Neural cell (in vitro differentiated cells): ENCODE data around the gene CLK3. TPM values are rescaled to one million over a fixed set of nuclear protein-coding genes. Genes with fewer than 3 reads are reported as not detected.

Experiments used
- H2AFZ ChIP-seq: fragments of 200-600, 300-800 bp; sonication (generic), shearing (Covaris generic); 2 replicates; pipeline ENCODE4 v1.6.0; 2014; ENCODE audit warnings: low read depth, mild to moderate bottlenecking, antibody characterized with exemption, low read length, moderate library complexity
- H3F3A ChIP-seq: fragments of 200-600 bp; shearing (Covaris generic); 2 replicates; pipeline ENCODE4 v1.6.1; 2016; ENCODE audit warnings: mild to moderate bottlenecking, moderate library complexity, mixed read lengths, antibody characterized with exemption, low read length; ENCODE audit not compliant: insufficient read depth, poor library complexity, severe bottlenecking
- H3K27ac ChIP-seq: fragments of 200-600, 300-800 bp; sonication (generic), shearing (Covaris generic); 2 replicates; pipeline ENCODE4 v1.5.1; 2014; ENCODE audit warnings: mild to moderate bottlenecking, low read length, moderate library complexity
- H3K27me3 ChIP-seq: fragments of 300-800, 200-600 bp; sonication (generic), shearing (Covaris generic); 2 replicates; pipeline ENCODE4 v1.6.0; 2014; ENCODE audit warnings: mild to moderate bottlenecking, low read depth, low read length, moderate library complexity; ENCODE audit not compliant: insufficient read depth
- H3K36me3 ChIP-seq: fragments of 300-800, 200-600 bp; sonication (generic), shearing (Covaris generic); 2 replicates; pipeline ENCODE4 v1.5.1; 2014; ENCODE audit warnings: mild to moderate bottlenecking, antibody characterized with exemption, low read length, moderate library complexity; ENCODE audit not compliant: insufficient read depth
- H3K4me2 ChIP-seq: fragments of 300-800, 200-600 bp; sonication (generic), shearing (Covaris generic); 2 replicates; pipeline ENCODE4 v1.6.0; 2014; ENCODE audit warnings: mild to moderate bottlenecking, low read length
- H3K4me3 ChIP-seq: fragments of 300-800, 200-600 bp; sonication (generic), shearing (Covaris generic); 2 replicates; pipeline ENCODE4 v1.5.1; 2014; ENCODE audit warnings: mild to moderate bottlenecking, low read length, moderate library complexity
- H3K79me2 ChIP-seq: fragments of 200-600 bp; shearing (Covaris generic); replicated peaks from 2 replicates; pipeline ENCODE4 v1.6.0; 2014; ENCODE audit warnings: mild to moderate bottlenecking, low read length, moderate library complexity; ENCODE audit not compliant: insufficient read depth
- H3K9ac ChIP-seq: fragments of 300-800, 200-600 bp; sonication (generic), shearing (Covaris generic); 2 replicates; pipeline ENCODE4 v1.6.1; 2016; ENCODE audit warnings: mild to moderate bottlenecking, low read length, mixed read lengths
- H3K9me2 ChIP-seq: fragments of 200-600 bp; shearing (Covaris generic); 2 replicates; pipeline ENCODE4 v1.6.1; 2016; ENCODE audit warnings: mild to moderate bottlenecking, low read length, mixed read lengths; ENCODE audit not compliant: insufficient read depth
- H3K9me3 ChIP-seq: fragments of 200-600, 300-800 bp; sonication (generic), shearing (Covaris generic); 2 replicates; pipeline ENCODE4 v1.6.1; 2016; ENCODE audit warnings: mild to moderate bottlenecking, mixed run types, low read length, moderate library complexity, mixed read lengths
- H4K20me1 ChIP-seq: fragments of 200-600 bp; shearing (Covaris generic); 2 replicates; pipeline ENCODE4 v1.6.1; 2016; ENCODE audit warnings: mild to moderate bottlenecking, mixed run types; ENCODE audit not compliant: insufficient read depth
- CTCF ChIP-seq: fragments of 450-650 bp; IDR thresholded peaks from 2 replicates; pipeline ENCODE4 v1.5.1; 2014; ENCODE audit warnings: antibody characterized with exemption, mild to moderate bottlenecking, moderate library complexity; ENCODE audit not compliant: poor library complexity, severe bottlenecking
- EP300 ChIP-seq: fragments of 450-650 bp; conservative IDR thresholded peaks from 2 replicates; pipeline ENCODE4 v1.6.1; 2014; ENCODE audit warnings: antibody characterized with exemption, mild to moderate bottlenecking, moderate library complexity; ENCODE audit not compliant: poor library complexity, severe bottlenecking
- EZH2 ChIP-seq: fragments of 200-600, 300-800 bp; shearing (Covaris generic), sonication (generic); IDR thresholded peaks from 2 replicates; pipeline ENCODE4 v1.6.1; 2014; ENCODE audit warnings: antibody characterized with exemption, low read length, borderline replicate concordance, mild to moderate bottlenecking; ENCODE audit not compliant: insufficient read depth, poor library complexity, severe bottlenecking
- POLR2AphosphoS5 ChIP-seq: IDR thresholded peaks from 2 replicates; pipeline ENCODE4 v1.6.1; 2012
- RAD21 ChIP-seq: fragments of 450-650 bp; conservative IDR thresholded peaks from 2 replicates; pipeline ENCODE4 v1.6.1; 2014; ENCODE audit warnings: antibody characterized with exemption, mild to moderate bottlenecking, moderate library complexity
- REST ChIP-seq: IDR thresholded peaks from 2 replicates; pipeline ENCODE4 v1.6.1; 2012; ENCODE audit warnings: borderline replicate concordance
- SMC3 ChIP-seq: fragments of 450-650 bp; conservative IDR thresholded peaks from 2 replicates; pipeline ENCODE4 v1.6.1; 2014; ENCODE audit warnings: antibody characterized with exemption, mild to moderate bottlenecking, moderate library complexity; ENCODE audit not compliant: poor library complexity
- TAF1 ChIP-seq: IDR thresholded peaks from 2 replicates; pipeline ENCODE4 v1.6.1; 2012; ENCODE audit warnings: low read depth
- polyA plus RNA-seq: library from polyadenylated mRNA; depleted of rRNA; stranded (reverse); fragments of >200 nt; gene quantifications from 2 replicates; pipeline ENCODE4 v1.2.3, GENCODE V29; 2014

CLK3 gene
- polyA plus RNA-seq, 1 donor from 2014 or later, result 88.3 TPM

- H3K27ac ChIP-seq, result no peak overlapping the region
Observed at GRCh38 chr15:74569731-74570070, 45.9 kb upstream of the CLK3 start.

GRCh38 chr15:74571191-74571590, 44.4 kb upstream of the CLK3 start:
- Histone ChIP-seq H3K9me3 (no peaks in the 10 kb centered on the region), H3K27ac (peak overlapping the region; percentile 17), H4K20me1 (no peaks in the 10 kb centered on the region), H3K27me3 (no peaks in the 10 kb centered on the region), H3K36me3 (no peaks in the 10 kb centered on the region), H3K9me2 (no peaks in the 10 kb centered on the region), H3K4me3 (no peak overlapping the region), H3F3A (no peaks in the 10 kb centered on the region), H3K79me2 (no peaks in the 10 kb centered on the region), H3K4me2 (no peak overlapping the region), H2AFZ (no peak overlapping the region), H3K9ac (no peak overlapping the region)
- no peak for TF ChIP-seq SMC3
- no peak for TF ChIP-seq REST
- TF ChIP-seq POLR2AphosphoS5, result no peak

More at GRCh38 chr15:74569731-74570070, 45.9 kb upstream of the CLK3 start:
- H2AFZ ChIP-seq, result no peak overlapping the region
- TF ChIP-seq REST (no peak), POLR2AphosphoS5 (no peak), EP300 (no peak), CTCF (no peak), SMC3 (no peak), RAD21 (no peak), TAF1 (no peak), EZH2 (no peak)
- H3K9me2 ChIP-seq, result no peaks in the 10 kb centered on the region
- no peaks in the 10 kb centered on the region for H3K9me3 ChIP-seq
- H3F3A ChIP-seq, result no peaks in the 10 kb centered on the region
- no peaks in the 10 kb centered on the region for H3K36me3 ChIP-seq
- no peak overlapping the region for H3K4me2 ChIP-seq
- H3K4me3 ChIP-seq, result no peak overlapping the region
- H4K20me1 ChIP-seq, result no peaks in the 10 kb centered on the region
- no peak overlapping the region for H3K9ac ChIP-seq
- no peaks in the 10 kb centered on the region for H3K27me3 ChIP-seq
- peaks cover 5% of the 10 kb centered on the region for H3K79me2 ChIP-seq
